Panc1 (cell line): ENCODE data around the gene PLEKHO2. TPM values are rescaled to one million over a fixed set of nuclear protein-coding genes. Genes with fewer than 3 reads are reported as not detected.

Source experiments
- ATAC-seq: fragments of 200-7000 bp; cut with Tn5 transposase; 2 replicates; pipeline ENCODE4 v1.9.1; 2020; ENCODE audit warnings: mild to moderate bottlenecking, moderate library complexity
- BruUV-seq: library from RNA; stranded (reverse); fragments of 400-500 nt; replicated peaks from 2 replicates; lab custom pipeline; 2021; lab: Mats Ljungman, UMichigan
- CTCF ChIA-PET: fragments of 300-600 bp; sonication (Branson Sonifier 250); formaldehyde crosslinking; loops from one replicate; lab custom pipeline; 2022; ENCODE audit warnings: antibody characterized with exemption; lab: Charles Lee
- POLR2A ChIA-PET: fragments of 300-600 bp; sonication (Branson Sonifier 250); formaldehyde crosslinking; loops from one replicate; lab custom pipeline; 2022; ENCODE audit warnings: antibody characterized with exemption; lab: Charles Lee
- DNase-seq: peaks from one replicate; pipeline ENCODE4 v3.0.0-alpha.2; 2010; ENCODE audit warnings: low read depth, low spot score
- H3K27ac ChIP-seq: 2 replicates; pipeline ENCODE4 v1.5.1; 2011; ENCODE audit warnings: mild to moderate bottlenecking, low read length, inconsistent platforms
- H3K27me3 ChIP-seq: fragments of 200-500 bp; sonication (Bioruptor generic); 2 replicates; pipeline ENCODE4 v1.6.0; 2014; ENCODE audit warnings: low read length, inconsistent platforms; ENCODE audit not compliant: control insufficient read depth, insufficient read depth
- H3K36me3 ChIP-seq: fragments of 200-500 bp; sonication (Bioruptor generic); 2 replicates; pipeline ENCODE4 v1.5.1; 2014; ENCODE audit warnings: inconsistent platforms, mild to moderate bottlenecking, low read length, moderate library complexity; ENCODE audit not compliant: control insufficient read depth, insufficient read depth
- H3K4me1 ChIP-seq: 2 replicates; pipeline ENCODE4 v1.5.1; 2011; ENCODE audit warnings: inconsistent platforms, mild to moderate bottlenecking, low read length, moderate library complexity; ENCODE audit not compliant: control insufficient read depth, insufficient read depth
- H3K4me3 ChIP-seq, 2 experiments: 2 replicates each; pipeline ENCODE4 v1.5.1; 2011 to 2012; ENCODE audit warnings: low read depth in 2 of 2, low read length in 2 of 2, mild to moderate bottlenecking in 2 of 2, inconsistent platforms in 1 of 2, moderate library complexity in 1 of 2
- H3K9me3 ChIP-seq: fragments of 200-500 bp; sonication (Bioruptor generic); 2 replicates; pipeline ENCODE4 v1.5.1; 2014; ENCODE audit warnings: low read depth, mild to moderate bottlenecking, inconsistent platforms, low read length, moderate library complexity; ENCODE audit not compliant: control insufficient read depth, insufficient read depth
- CTCF ChIP-seq: fragments of 450-650 bp; IDR thresholded peaks from 2 replicates; pipeline ENCODE4 v1.5.1; 2017; ENCODE audit warnings: mild to moderate bottlenecking
- POLR2AphosphoS5 ChIP-seq: IDR thresholded peaks from 2 replicates; pipeline ENCODE4 v1.6.1; 2012; ENCODE audit warnings: mild to moderate bottlenecking, low read depth, low read length, moderate library complexity
- SIN3A ChIP-seq: IDR thresholded peaks from 2 replicates; pipeline ENCODE4 v1.6.1; 2012; ENCODE audit warnings: low read depth, mild to moderate bottlenecking, low read length, moderate library complexity, borderline replicate concordance; ENCODE audit not compliant: insufficient read depth
- TCF7L2 ChIP-seq: IDR thresholded peaks from 2 replicates; pipeline ENCODE4 v1.6.1; 2011; ENCODE audit warnings: mild to moderate bottlenecking, low read depth, low read length, inconsistent platforms
- in situ Hi-C: cut with HindIII; loops from 2 replicates; pipeline ENCODE4 v1.10.0; 2016; ENCODE audit warnings: low sequenced_read_pairs, low pct_unique_long_range_greater_than_20kb
- intact Hi-C: fragments of 100-400 bp; cut with micrococcal nuclease; formaldehyde crosslinking; loops from one replicate; pipeline ENCODE4 v1.10.0; 2022; ENCODE audit not compliant: unreplicated experiment
- total RNA-seq: library from RNA; stranded (reverse); gene quantifications from one replicate; pipeline ENCODE4 v1.2.1, GENCODE V29; 2021; ENCODE audit not compliant: unreplicated experiment
- TF ChIP-seq, protein P1 (sequence below), 2 experiments: IDR thresholded peaks; 2 replicates each; pipeline ENCODE4 v1.6.1; 2011 to 2012; ENCODE audit warnings: low read depth in 2 of 2, control low read depth in 1 of 2, low read length in 1 of 2, mild to moderate bottlenecking in 1 of 2, moderate library complexity in 1 of 2; ENCODE audit not compliant: insufficient read depth in 1 of 2

Gene PLEKHO2
- total RNA-seq, 1 experiment from 2014 or later: 11.1 TPM

DNA sequence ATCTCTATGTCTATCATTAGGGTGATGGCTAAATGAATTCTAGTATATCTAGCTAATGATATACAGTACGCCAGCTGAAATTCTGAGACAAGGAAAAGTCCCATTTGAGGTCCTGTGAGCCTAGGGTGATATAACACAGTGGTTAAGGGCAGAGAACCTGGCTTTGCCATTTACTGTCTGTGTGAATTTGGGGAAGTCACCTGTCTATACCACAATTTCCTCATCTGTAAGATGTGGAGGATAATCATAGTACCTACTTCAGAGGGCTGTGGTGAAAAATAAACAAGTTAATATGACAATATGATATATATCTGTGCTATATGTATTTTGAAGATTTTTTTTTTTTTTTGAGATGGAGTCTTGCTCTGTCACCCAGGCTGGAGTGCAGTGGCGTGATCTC, 60.2 kb downstream of the PLEKHO2 start:
- peaks cover 7% of the 10 kb centered on the region; the same call in 1 of the 2 replicates for H3K9me3 ChIP-seq
- no peaks in the 10 kb centered on the region for H3K36me3 ChIP-seq
- TF ChIP-seq TCF7L2 (no peak), SIN3A (no peak), CTCF (no peak), POLR2AphosphoS5 (no peak)
- TF ChIP-seq, protein P1, sequence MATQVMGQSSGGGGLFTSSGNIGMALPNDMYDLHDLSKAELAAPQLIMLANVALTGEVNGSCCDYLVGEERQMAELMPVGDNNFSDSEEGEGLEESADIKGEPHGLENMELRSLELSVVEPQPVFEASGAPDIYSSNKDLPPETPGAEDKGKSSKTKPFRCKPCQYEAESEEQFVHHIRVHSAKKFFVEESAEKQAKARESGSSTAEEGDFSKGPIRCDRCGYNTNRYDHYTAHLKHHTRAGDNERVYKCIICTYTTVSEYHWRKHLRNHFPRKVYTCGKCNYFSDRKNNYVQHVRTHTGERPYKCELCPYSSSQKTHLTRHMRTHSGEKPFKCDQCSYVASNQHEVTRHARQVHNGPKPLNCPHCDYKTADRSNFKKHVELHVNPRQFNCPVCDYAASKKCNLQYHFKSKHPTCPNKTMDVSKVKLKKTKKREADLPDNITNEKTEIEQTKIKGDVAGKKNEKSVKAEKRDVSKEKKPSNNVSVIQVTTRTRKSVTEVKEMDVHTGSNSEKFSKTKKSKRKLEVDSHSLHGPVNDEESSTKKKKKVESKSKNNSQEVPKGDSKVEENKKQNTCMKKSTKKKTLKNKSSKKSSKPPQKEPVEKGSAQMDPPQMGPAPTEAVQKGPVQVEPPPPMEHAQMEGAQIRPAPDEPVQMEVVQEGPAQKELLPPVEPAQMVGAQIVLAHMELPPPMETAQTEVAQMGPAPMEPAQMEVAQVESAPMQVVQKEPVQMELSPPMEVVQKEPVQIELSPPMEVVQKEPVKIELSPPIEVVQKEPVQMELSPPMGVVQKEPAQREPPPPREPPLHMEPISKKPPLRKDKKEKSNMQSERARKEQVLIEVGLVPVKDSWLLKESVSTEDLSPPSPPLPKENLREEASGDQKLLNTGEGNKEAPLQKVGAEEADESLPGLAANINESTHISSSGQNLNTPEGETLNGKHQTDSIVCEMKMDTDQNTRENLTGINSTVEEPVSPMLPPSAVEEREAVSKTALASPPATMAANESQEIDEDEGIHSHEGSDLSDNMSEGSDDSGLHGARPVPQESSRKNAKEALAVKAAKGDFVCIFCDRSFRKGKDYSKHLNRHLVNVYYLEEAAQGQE (IDR thresholded peaks at IDR 0.05; ENCODE audit: insufficient read depth in 1 of 2, low read depth in 2 of 2, low read length in 1 of 2): no peak
- DNase-seq (no peak), ATAC-seq (no peak)
- POLR2A ChIA-PET: interaction anchor here (0.7 kb wide), 1 partner anchor 274 kb away, joined by 5 read pairs; no protein-coding TSS in a partner anchor
- H3K27ac ChIP-seq: no peak overlapping the region
- in situ Hi-C loops: no loop called here
- peaks cover 5% of the 10 kb centered on the region for H3K4me1 ChIP-seq
- H3K4me3 ChIP-seq: no peak overlapping the region
- no peaks in the 10 kb centered on the region for H3K27me3 ChIP-seq
- no TSS peak for BruUV-seq
- intact Hi-C loops: no loop called here
- CTCF ChIA-PET: interaction anchor here (0.6 kb wide), 1 partner anchor 49 kb away, joined by 5 read pairs; no protein-coding TSS in a partner anchor

DNA sequence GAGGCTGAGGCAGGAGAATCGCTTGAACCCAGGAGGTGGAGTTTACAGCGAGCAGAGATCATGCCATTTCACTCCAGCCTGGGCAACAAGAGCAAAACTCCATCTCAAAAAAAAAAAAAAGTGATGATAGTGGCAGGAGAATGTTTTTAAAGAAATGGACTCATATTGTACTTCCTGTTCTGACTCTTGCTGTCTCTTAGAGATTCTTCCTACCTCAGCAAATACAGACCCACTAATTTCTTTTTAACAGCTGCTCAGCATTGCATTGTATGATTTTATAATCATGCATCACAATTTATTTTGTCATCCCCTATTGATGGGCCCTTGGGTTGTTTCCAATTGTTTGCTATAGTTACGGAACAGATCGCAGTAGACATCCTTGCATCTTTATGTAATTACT, 61.1 kb downstream of the PLEKHO2 start:
- H3K4me3 ChIP-seq: no peak overlapping the region
- peaks cover 7% of the 10 kb centered on the region; the same call in 1 of the 2 replicates for H3K9me3 ChIP-seq
- DNase-seq (no peak), ATAC-seq (no peak)
- no peaks in the 10 kb centered on the region for H3K4me1 ChIP-seq
- TF ChIP-seq CTCF: no peak
- TF ChIP-seq TCF7L2: no peak
- no peak for TF ChIP-seq SIN3A
- TF ChIP-seq POLR2AphosphoS5: no peak
- TF ChIP-seq, protein P1 (IDR thresholded peaks at IDR 0.05; ENCODE audit: insufficient read depth in 1 of 2, low read depth in 2 of 2, low read length in 1 of 2): no peak
- no TSS peak for BruUV-seq
- ChIA-PET POLR2A (interaction anchor here (0.7 kb wide), 1 partner anchor 273 kb away, joined by 5 read pairs; no protein-coding TSS in a partner anchor), CTCF (no interaction called here)
- H3K27me3 ChIP-seq: no peaks in the 10 kb centered on the region
- in situ Hi-C loops: no loop called here
- intact Hi-C loops: no loop called here
- H3K27ac ChIP-seq: no peak overlapping the region
- no peaks in the 10 kb centered on the region for H3K36me3 ChIP-seq
